H9 (cell line): ENCODE data around the gene AIFM1. TPM values are rescaled to one million over a fixed set of nuclear protein-coding genes. Genes with fewer than 3 reads are reported as not detected.

Source experiments
- DNase-seq: peaks from one replicate; pipeline ENCODE4 v3.0.0-alpha.2; 2017
- H2AFZ ChIP-seq: one replicate; pipeline ENCODE4 v1.6.1; 2013; ENCODE audit warnings: mild to moderate bottlenecking, low read length, control low read depth, moderate library complexity
- H2AK5ac ChIP-seq: 2 replicates; pipeline ENCODE4 v1.6.1; 2013; ENCODE audit warnings: low read length, control low read depth, mixed read lengths; ENCODE audit not compliant: insufficient read length
- H2BK120ac ChIP-seq: one replicate; pipeline ENCODE4 v1.6.1; 2013; ENCODE audit warnings: low read depth, mild to moderate bottlenecking, low read length, control low read depth, inconsistent platforms; ENCODE audit not compliant: poor library complexity, severe bottlenecking
- H2BK12ac ChIP-seq: 2 replicates; pipeline ENCODE4 v1.6.1; 2013; ENCODE audit warnings: low read length, control low read depth, mixed read lengths, low read depth; ENCODE audit not compliant: insufficient read length
- H2BK15ac ChIP-seq: 2 replicates; pipeline ENCODE4 v1.6.1; 2013; ENCODE audit warnings: low read depth, low read length, control low read depth
- H2BK20ac ChIP-seq: one replicate; pipeline ENCODE4 v1.6.1; 2013; ENCODE audit warnings: low read depth, mild to moderate bottlenecking, low read length, control low read depth, inconsistent platforms; ENCODE audit not compliant: poor library complexity, severe bottlenecking
- H2BK5ac ChIP-seq: 2 replicates; pipeline ENCODE4 v1.6.1; 2013; ENCODE audit warnings: low read length, control low read depth, mixed read lengths; ENCODE audit not compliant: insufficient read length
- H3K14ac ChIP-seq: 2 replicates; pipeline ENCODE4 v1.6.1; 2013; ENCODE audit warnings: low read length, control low read depth; ENCODE audit not compliant: insufficient read depth
- H3K18ac ChIP-seq: 2 replicates; pipeline ENCODE4 v1.6.1; 2013; ENCODE audit warnings: low read depth, mild to moderate bottlenecking, mixed read lengths, low read length, control low read depth; ENCODE audit not compliant: insufficient read length
- H3K23ac ChIP-seq: 2 replicates; pipeline ENCODE4 v1.6.1; 2013; ENCODE audit warnings: low read length, control low read depth, mixed read lengths, low read depth; ENCODE audit not compliant: insufficient read length
- H3K23me2 ChIP-seq: 2 replicates; pipeline ENCODE4 v1.6.1; 2013; ENCODE audit warnings: low read depth, mild to moderate bottlenecking, mixed read lengths, low read length, control low read depth; ENCODE audit not compliant: insufficient read length, poor library complexity, severe bottlenecking
- H3K27ac ChIP-seq: 2 replicates; pipeline ENCODE4 v1.5.1; 2013; ENCODE audit warnings: low read length, control low read depth, mixed read lengths, low read depth; ENCODE audit not compliant: insufficient read length
- H3K27me3 ChIP-seq: 2 replicates; pipeline ENCODE4 v1.6.1; 2013; ENCODE audit warnings: low read length, control low read depth, inconsistent platforms; ENCODE audit not compliant: insufficient read depth
- H3K4ac ChIP-seq: 2 replicates; pipeline ENCODE4 v1.6.1; 2013; ENCODE audit warnings: low read depth, mild to moderate bottlenecking, control low read depth, inconsistent platforms, low read length, moderate library complexity
- H3K4me1 ChIP-seq: 2 replicates; pipeline ENCODE4 v1.6.1; 2013; ENCODE audit warnings: low read length, control low read depth, inconsistent platforms; ENCODE audit not compliant: insufficient read depth
- H3K4me2 ChIP-seq: 2 replicates; pipeline ENCODE4 v1.6.1; 2013; ENCODE audit warnings: low read length, control low read depth, mixed read lengths; ENCODE audit not compliant: insufficient read length, insufficient read depth
- H3K56ac ChIP-seq: 2 replicates; pipeline ENCODE4 v1.6.1; 2013; ENCODE audit warnings: low read depth, mild to moderate bottlenecking, mixed read lengths, low read length, control low read depth; ENCODE audit not compliant: insufficient read length
- H3K79me1 ChIP-seq: 2 replicates; pipeline ENCODE4 v1.6.1; 2013; ENCODE audit warnings: low read depth, mild to moderate bottlenecking, moderate library complexity, low read length, control low read depth, inconsistent platforms; ENCODE audit not compliant: insufficient read depth, poor library complexity, severe bottlenecking
- H3K79me2 ChIP-seq: 2 replicates; pipeline ENCODE4 v1.6.1; 2013; ENCODE audit warnings: low read length, control low read depth, inconsistent platforms; ENCODE audit not compliant: insufficient read depth
- H3K9ac ChIP-seq: 2 replicates; pipeline ENCODE4 v1.6.1; 2013; ENCODE audit warnings: low read length, control low read depth, mixed read lengths; ENCODE audit not compliant: insufficient read length; ENCODE audit errors: extremely low read depth
- H3K9me3 ChIP-seq: one replicate; pipeline ENCODE4 v1.6.1; 2013; ENCODE audit warnings: low read depth, low read length, inconsistent platforms; ENCODE audit not compliant: control insufficient read depth
- H3T11ph ChIP-seq: one replicate; pipeline ENCODE4 v1.6.1; 2013; ENCODE audit warnings: mild to moderate bottlenecking, low read length, control low read depth, inconsistent platforms
- H4K20me1 ChIP-seq: one replicate; pipeline ENCODE4 v1.6.1; 2013; ENCODE audit not compliant: control insufficient read depth, insufficient read length, insufficient read depth
- H4K5ac ChIP-seq: 2 replicates; pipeline ENCODE4 v1.6.1; 2013; ENCODE audit warnings: low read depth, mild to moderate bottlenecking, mixed read lengths, low read length, control low read depth; ENCODE audit not compliant: insufficient read length
- H4K8ac ChIP-seq: replicated peaks from 2 replicates; pipeline ENCODE4 v1.6.1; 2013; ENCODE audit warnings: low read length, control low read depth, mixed read lengths, low read depth; ENCODE audit not compliant: insufficient read length
- H4K91ac ChIP-seq: 2 replicates; pipeline ENCODE4 v1.6.1; 2013; ENCODE audit warnings: low read depth, mild to moderate bottlenecking, moderate library complexity, mixed read lengths, low read length, control low read depth; ENCODE audit not compliant: insufficient read length
- H3K27ac Mint-ChIP-seq, 3 experiments: 2 replicates in 2 of 3; 3 replicates in 1 of 3; pipeline ENCODE4 v1.8.0; 2020 to 2021; ENCODE audit warnings: mixed read lengths in 3 of 3, mild to moderate bottlenecking in 1 of 3, moderate library complexity in 1 of 3
- H3K27me3 Mint-ChIP-seq: 2 replicates; pipeline ENCODE4 v1.8.0; 2021; ENCODE audit warnings: low read depth, mild to moderate bottlenecking, moderate library complexity, mixed read lengths
- H3K36me3 Mint-ChIP-seq, 3 experiments: 2 replicates in 2 of 3; 3 replicates in 1 of 3; pipeline ENCODE4 v1.8.0; 2020 to 2021; ENCODE audit warnings: low read depth in 3 of 3, mixed read lengths in 3 of 3; ENCODE audit not compliant: insufficient read depth in 1 of 3
- H3K4me1 Mint-ChIP-seq, 2 experiments: 2 replicates each; pipeline ENCODE4 v1.8.0; 2020; ENCODE audit warnings: mixed read lengths in 2 of 2
- H3K4me3 Mint-ChIP-seq, 2 experiments: 2 replicates in 1 of 2; 3 replicates in 1 of 2; pipeline ENCODE4 v1.8.0; 2020 to 2021; ENCODE audit warnings: mild to moderate bottlenecking in 2 of 2, mixed read lengths in 2 of 2, moderate library complexity in 1 of 2
- H3K9me3 Mint-ChIP-seq, 2 experiments: 2 replicates in 1 of 2; 3 replicates in 1 of 2; pipeline ENCODE4 v1.8.0; 2020; ENCODE audit warnings: mild to moderate bottlenecking in 2 of 2, mixed read lengths in 2 of 2, moderate library complexity in 1 of 2
- WGBS: extraction: QIAGEN DNeasy Blood & Tissue Kit; methylation state at CpG from one replicate; pipeline ENCODE4 v1.1.7; 2013; ENCODE audit warnings: missing lambda C conversion rate, low lambda C conversion rate, mixed read lengths; ENCODE audit not compliant: insufficient read length; ENCODE audit errors: extremely low coverage; 5-methylcytosine and 5-hydroxymethylcytosine counted together
- total RNA-seq: library from RNA; stranded (reverse); gene quantifications from 2 replicates; pipeline ENCODE4 v1.2.1, GENCODE V29; 2021
- TF ChIP-seq, protein P1 (sequence below): fragments of 200-600 bp; sonication (generic); conservative IDR thresholded peaks from 3 replicates; pipeline ENCODE4 v1.8.0; 2021; ENCODE audit warnings: antibody characterized with exemption, mild to moderate bottlenecking

AIFM1 gene
- total RNA-seq, 1 experiment from 2014 or later, result 43.7 TPM

DNA sequence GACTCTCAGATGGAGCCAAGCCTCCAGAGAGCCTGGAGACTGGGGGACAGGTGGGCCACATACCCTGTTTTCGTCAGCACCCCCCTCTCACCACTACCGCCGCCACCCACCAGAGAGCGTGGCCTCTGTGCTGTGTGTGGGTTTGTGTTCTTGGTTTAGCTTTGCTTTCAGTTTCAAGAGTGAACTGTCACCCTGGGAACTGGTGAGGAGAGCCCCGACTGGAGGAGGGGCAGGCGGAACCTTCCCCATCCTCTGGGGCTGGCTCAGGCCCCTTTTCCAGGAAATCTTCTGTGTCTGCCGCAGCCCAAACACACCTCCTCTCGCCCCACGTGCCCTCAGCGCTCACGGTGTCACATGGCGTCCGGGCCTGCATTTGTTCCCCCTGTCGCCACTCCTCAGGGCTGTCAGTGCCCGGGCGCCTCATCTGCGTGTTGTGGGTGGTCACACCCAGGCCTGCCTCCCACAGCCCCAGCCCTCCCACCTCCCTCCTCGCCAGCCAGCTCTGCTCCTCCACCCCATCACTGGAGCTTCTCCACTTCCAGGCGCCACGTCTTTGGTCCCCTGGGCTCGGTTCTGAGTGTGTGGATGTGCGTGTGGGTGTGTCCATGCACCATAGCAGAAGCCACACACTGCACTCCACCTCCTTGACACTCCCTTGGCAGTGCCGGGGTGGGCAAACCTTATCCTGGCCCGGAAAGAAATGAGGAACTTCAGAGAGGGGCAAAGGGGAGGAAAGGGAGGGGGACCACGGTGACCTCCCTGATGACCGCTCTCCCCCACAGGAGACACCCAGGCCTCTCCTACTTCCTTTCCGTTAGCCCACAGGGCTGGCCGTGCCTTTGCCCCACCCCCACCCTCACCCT, 83.2 kb downstream of the AIFM1 start:
- H2BK15ac ChIP-seq, result no peak overlapping the region
- WGBS, result no CpG with 5 or more reads among the region's 28 CpGs
- no peaks in the 10 kb centered on the region for H3K9me3 ChIP-seq
- H3K23me2 ChIP-seq, result no peaks in the 10 kb centered on the region
- Mint-ChIP-seq H3K27me3 (peaks cover 8% of the 10 kb centered on the region), H3K27ac (no peak overlapping the region), H3K4me1 (peaks cover 10 to 43% of the 10 kb centered on the region in 2 experiments), H3K36me3 (peaks cover 0 to 2% (median 0%) of the 10 kb centered on the region in 3 experiments; a peak in 1 of 7 replicates), H3K4me3 (no peak overlapping the region), H3K9me3 (peaks cover 0 to 77% of the 10 kb centered on the region in 2 experiments; a peak in 3 of 5 replicates)
- 0 out of 2 replicates have a peak, but pooled peaks cover 3% of the 10 kb centered on the region for H3K4me1 ChIP-seq
- H3K4me2 ChIP-seq, result no peak overlapping the region
- H2AFZ ChIP-seq, result no peak overlapping the region
- no peak overlapping the region for H2BK20ac ChIP-seq
- no peak overlapping the region for H3K18ac ChIP-seq
- H2BK12ac ChIP-seq, result no peak overlapping the region
- H4K8ac ChIP-seq, result no peak overlapping the region
- H2BK5ac ChIP-seq, result no peak overlapping the region
- H3K79me1 ChIP-seq, result no peaks in the 10 kb centered on the region
- H4K91ac ChIP-seq, result no peak overlapping the region
- H3K27me3 ChIP-seq, result no peaks in the 10 kb centered on the region
- H2AK5ac ChIP-seq, result no peak overlapping the region
- H3T11ph ChIP-seq, result no peak overlapping the region
- no peaks in the 10 kb centered on the region for H3K79me2 ChIP-seq
- H3K56ac ChIP-seq, result no peak overlapping the region
- H3K27ac ChIP-seq, result no peak overlapping the region
- no peak overlapping the region for H4K5ac ChIP-seq
- no peak overlapping the region for H3K23ac ChIP-seq
- TF ChIP-seq, protein P1, sequence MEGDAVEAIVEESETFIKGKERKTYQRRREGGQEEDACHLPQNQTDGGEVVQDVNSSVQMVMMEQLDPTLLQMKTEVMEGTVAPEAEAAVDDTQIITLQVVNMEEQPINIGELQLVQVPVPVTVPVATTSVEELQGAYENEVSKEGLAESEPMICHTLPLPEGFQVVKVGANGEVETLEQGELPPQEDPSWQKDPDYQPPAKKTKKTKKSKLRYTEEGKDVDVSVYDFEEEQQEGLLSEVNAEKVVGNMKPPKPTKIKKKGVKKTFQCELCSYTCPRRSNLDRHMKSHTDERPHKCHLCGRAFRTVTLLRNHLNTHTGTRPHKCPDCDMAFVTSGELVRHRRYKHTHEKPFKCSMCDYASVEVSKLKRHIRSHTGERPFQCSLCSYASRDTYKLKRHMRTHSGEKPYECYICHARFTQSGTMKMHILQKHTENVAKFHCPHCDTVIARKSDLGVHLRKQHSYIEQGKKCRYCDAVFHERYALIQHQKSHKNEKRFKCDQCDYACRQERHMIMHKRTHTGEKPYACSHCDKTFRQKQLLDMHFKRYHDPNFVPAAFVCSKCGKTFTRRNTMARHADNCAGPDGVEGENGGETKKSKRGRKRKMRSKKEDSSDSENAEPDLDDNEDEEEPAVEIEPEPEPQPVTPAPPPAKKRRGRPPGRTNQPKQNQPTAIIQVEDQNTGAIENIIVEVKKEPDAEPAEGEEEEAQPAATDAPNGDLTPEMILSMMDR, result no peak
- H3K4ac ChIP-seq, result no peak overlapping the region
- no peak overlapping the region for H3K14ac ChIP-seq
- DNase-seq, result no peak
- H3K9ac ChIP-seq, result no peak overlapping the region
- no peak overlapping the region for H2BK120ac ChIP-seq
- no peaks in the 10 kb centered on the region for H4K20me1 ChIP-seq
